ENCODE results near the gene BST2.

The BST2 gene

GRCh38 chr19:17419621-17420474 lies 14.4 kb upstream of the BST2 start, which contains the start of gene MVB12A:
MVB12A (plus strand) TSS chr19:17420047; CDS start chr19:17420136, 89 bp downstream.
- DNase-seq (ENCODE audit: low spot score) = peak; percentile 96

GRCh38 chr19:17419154-17419620 lies 13.8 kb upstream of the BST2 start:
- no peak for DNase-seq (ENCODE audit: low spot score)

- DNase-seq (ENCODE audit: low spot score) = no peak
Measured at GRCh38 chr19:17418710-17419109, 13.3 kb upstream of the BST2 start.

GRCh38 chr19:17415121-17415520 lies 9.7 kb upstream of the BST2 start:
- no peak for DNase-seq (ENCODE audit: low spot score)

GRCh38 chr19:17414097-17414496 lies 8.7 kb upstream of the BST2 start:
- no peak for DNase-seq (ENCODE audit: low spot score)

GRCh38 chr19:17411801-17412200 lies 6.4 kb upstream of the BST2 start:
- DNase-seq (ENCODE audit: low spot score) = no peak

- no peak for DNase-seq (ENCODE audit: low spot score)
Measured at GRCh38 chr19:17409990-17410389, 4.6 kb upstream of the BST2 start.

GRCh38 chr19:17406887-17407196 lies 1.4 kb upstream of the BST2 start:
- DNase-seq (ENCODE audit: low spot score) = no peak

GRCh38 chr19:17406046-17406886 lies 836 bp upstream of the BST2 start:
- no peak for DNase-seq (ENCODE audit: low spot score)

- DNase-seq (ENCODE audit: low spot score) = no peak
Measured at GRCh38 chr19:17404621-17405249, 695 bp downstream of the BST2 start.

GRCh38 chr19:17404015-17404414 lies 1.4 kb downstream of the BST2 start:
- DNase-seq (ENCODE audit: low spot score) = no peak

GRCh38 chr19:17402982-17403855 lies 2.2 kb downstream of the BST2 start:
- DNase-seq (ENCODE audit: low spot score) = peak; percentile 16

GRCh38 chr19:17401628-17402027 lies 3.8 kb downstream of the BST2 start:
- DNase-seq (ENCODE audit: low spot score) = no peak

- DNase-seq (ENCODE audit: low spot score) = peak; percentile 9
Measured at GRCh38 chr19:17398902-17399527, 6.4 kb downstream of the BST2 start.

GRCh38 chr19:17394891-17395415 lies 10.5 kb downstream of the BST2 start:
- DNase-seq (ENCODE audit: low spot score) = no peak

- DNase-seq (ENCODE audit: low spot score) = no peak
Measured at GRCh38 chr19:17393914-17394313, 11.5 kb downstream of the BST2 start, which contains the start of gene CCDC194. CCDC194 (minus strand) TSS chr19:17394196; CDS start chr19:17394158, 38 bp downstream.

- no peak for DNase-seq (ENCODE audit: low spot score)
Measured at GRCh38 chr19:17393002-17393401, 12.4 kb downstream of the BST2 start.

GRCh38 chr19:17391371-17392151 lies 13.9 kb downstream of the BST2 start:
- peak; percentile 58 for DNase-seq (ENCODE audit: low spot score)

GRCh38 chr19:17390665-17391370 lies 14.6 kb downstream of the BST2 start:
- peak; percentile 98 for DNase-seq (ENCODE audit: low spot score)
